Transverse colon (tissue), 4 donors: Measurements from ENCODE around the gene TMA7B.
A peak's percentile ranks its signal among the peaks of the same experiment; 100 is the strongest.

Experiments
- POLR2A ChIP-seq: fragments of 450-650 bp; IDR thresholded peaks from one replicate; pipeline ENCODE4 v1.6.1; 2016; ENCODE audit warnings: antibody characterized with exemption, mild to moderate bottlenecking, moderate library complexity
- POLR2AphosphoS5 ChIP-seq, 3 donors: sonication (generic); formaldehyde crosslinking; IDR thresholded peaks; one replicate each; pipeline ENCODE4 v1.6.1; 2016; ENCODE audit warnings: antibody characterized with exemption in 3 of 3
- TF ChIP-seq, protein P1 (sequence below), 5 experiments: fragments of 200-600 bp in 3 of 5; fragments of 450-650 bp in 2 of 5; sonication (generic) in 3 of 5; IDR thresholded peaks; 1 replicate in 2 of 5; 2 replicates in 3 of 5; pipeline ENCODE4 v1.5.1; 2016 to 2017; ENCODE audit warnings: antibody characterized with exemption in 5 of 5, inconsistent platforms in 3 of 5, mild to moderate bottlenecking in 2 of 5, moderate library complexity in 1 of 5

DNA sequence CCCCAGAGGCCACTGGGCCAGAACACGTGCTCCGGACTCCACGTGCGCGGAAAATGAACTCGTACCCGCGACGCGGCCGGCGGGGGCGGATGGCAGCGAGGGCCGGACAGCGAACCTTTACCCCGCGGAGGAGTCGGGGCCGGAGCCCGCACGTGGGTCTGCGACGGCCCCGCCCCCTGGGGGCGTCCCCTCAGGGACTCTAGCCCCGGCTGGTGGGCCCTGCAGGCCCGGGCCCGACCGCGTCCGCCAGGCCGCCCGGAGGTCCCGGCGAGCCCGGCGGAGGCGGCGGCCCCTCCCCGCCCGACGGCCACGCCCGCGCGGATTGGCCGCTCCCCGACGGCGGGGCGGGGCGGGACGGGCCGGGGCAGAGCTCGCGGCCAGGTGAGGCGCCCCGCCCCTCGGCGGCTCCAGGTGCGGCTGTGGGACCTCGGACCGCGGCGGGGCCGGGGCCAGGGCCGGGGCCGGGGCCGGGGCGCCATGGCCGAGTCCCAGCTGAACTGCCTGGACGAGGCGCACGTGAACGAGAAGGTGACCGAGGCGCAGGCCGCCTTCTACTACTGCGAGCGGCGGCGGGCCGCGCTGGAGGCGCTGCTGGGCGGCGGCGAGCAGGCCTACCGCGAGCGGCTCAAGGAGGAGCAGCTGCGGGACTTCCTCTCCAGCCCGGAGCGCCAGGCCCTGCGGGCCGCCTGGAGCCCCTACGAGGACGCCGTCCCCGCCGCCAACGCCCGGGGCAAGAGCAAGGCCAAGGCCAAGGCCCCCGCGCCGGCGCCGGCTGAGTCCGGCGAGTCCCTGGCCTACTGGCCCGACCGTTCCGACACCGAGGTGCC, 34.6 kb downstream of the TMA7B start, which contains the start of gene FAM83F:
- TF ChIP-seq, protein P1, sequence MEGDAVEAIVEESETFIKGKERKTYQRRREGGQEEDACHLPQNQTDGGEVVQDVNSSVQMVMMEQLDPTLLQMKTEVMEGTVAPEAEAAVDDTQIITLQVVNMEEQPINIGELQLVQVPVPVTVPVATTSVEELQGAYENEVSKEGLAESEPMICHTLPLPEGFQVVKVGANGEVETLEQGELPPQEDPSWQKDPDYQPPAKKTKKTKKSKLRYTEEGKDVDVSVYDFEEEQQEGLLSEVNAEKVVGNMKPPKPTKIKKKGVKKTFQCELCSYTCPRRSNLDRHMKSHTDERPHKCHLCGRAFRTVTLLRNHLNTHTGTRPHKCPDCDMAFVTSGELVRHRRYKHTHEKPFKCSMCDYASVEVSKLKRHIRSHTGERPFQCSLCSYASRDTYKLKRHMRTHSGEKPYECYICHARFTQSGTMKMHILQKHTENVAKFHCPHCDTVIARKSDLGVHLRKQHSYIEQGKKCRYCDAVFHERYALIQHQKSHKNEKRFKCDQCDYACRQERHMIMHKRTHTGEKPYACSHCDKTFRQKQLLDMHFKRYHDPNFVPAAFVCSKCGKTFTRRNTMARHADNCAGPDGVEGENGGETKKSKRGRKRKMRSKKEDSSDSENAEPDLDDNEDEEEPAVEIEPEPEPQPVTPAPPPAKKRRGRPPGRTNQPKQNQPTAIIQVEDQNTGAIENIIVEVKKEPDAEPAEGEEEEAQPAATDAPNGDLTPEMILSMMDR (IDR thresholded peaks at IDR 0.05) = no peak
- peak; percentile 57 for TF ChIP-seq POLR2A
- peak in 2 of 3 donors; percentile 33 to 44 for TF ChIP-seq POLR2AphosphoS5 (IDR thresholded peaks at IDR 0.05)
